Activated CD8-positive, alpha-beta memory T cell treated with anti-CD3 and anti-CD28 coated beads, Interleukin-2, amount 50 U/mL, for 1 hour (primary cell): ENCODE measurements around the gene TDRD3.

Experiments
- DNase-seq: peaks from one replicate; pipeline ENCODE4 v3.0.0-alpha.2; 2020; ENCODE audit errors: extremely low read depth

The TDRD3 gene

GRCh38 chr13:60575142-60575541, 178.1 kb downstream of the TDRD3 start:
- DNase-seq = no peak

GRCh38 chr13:60577761-60578160, 180.7 kb downstream of the TDRD3 start:
- no peak for DNase-seq

GRCh38 chr13:60583196-60583888, 186.3 kb downstream of the TDRD3 start:
- DNase-seq = no peak

GRCh38 chr13:60583911-60584753, 187.1 kb downstream of the TDRD3 start:
- DNase-seq = no peak

GRCh38 chr13:60584976-60585375, 188.0 kb downstream of the TDRD3 start:
- no peak for DNase-seq

- DNase-seq = no peak
Measured at GRCh38 chr13:60590800-60591747, 194.1 kb downstream of the TDRD3 start.

- DNase-seq = no peak
Measured at GRCh38 chr13:60603049-60603448, 206.0 kb downstream of the TDRD3 start.

GRCh38 chr13:60604058-60604457, 207.0 kb downstream of the TDRD3 start:
- DNase-seq = no peak

GRCh38 chr13:60608954-60609353, 211.9 kb downstream of the TDRD3 start:
- DNase-seq = no peak

- no peak for DNase-seq
Measured at GRCh38 chr13:60611523-60611922, 214.5 kb downstream of the TDRD3 start.

- no peak for DNase-seq
Measured at GRCh38 chr13:60612593-60612992, 215.6 kb downstream of the TDRD3 start.

- DNase-seq = no peak
Measured at GRCh38 chr13:60613080-60613479, 216.1 kb downstream of the TDRD3 start.

- no peak for DNase-seq
Measured at GRCh38 chr13:60617991-60618733, 221.1 kb downstream of the TDRD3 start.

- no peak for DNase-seq
Measured at GRCh38 chr13:60619461-60619860, 222.4 kb downstream of the TDRD3 start.

- no peak for DNase-seq
Measured at GRCh38 chr13:60620611-60621395, 223.8 kb downstream of the TDRD3 start.

GRCh38 chr13:60623151-60623550, 226.1 kb downstream of the TDRD3 start:
- DNase-seq = no peak
